K562 (cell line): Measurements from ENCODE around the gene TESK2. TPM values are rescaled to one million over a fixed set of nuclear protein-coding genes. Genes with fewer than 3 reads are reported as not detected.
A peak's percentile ranks its signal among the peaks of the same experiment; 100 is the strongest.

Experiments used
- ATAC-seq: fragments of 200-7000 bp; cut with Tn5 transposase; 3 replicates; pipeline ENCODE4 v1.9.1; 2020; ENCODE audit warnings: moderate library complexity
- BruUV-seq: library from RNA; stranded (reverse); fragments of 400-500 nt; replicated peaks from 2 replicates; lab custom pipeline; 2021; lab: Mats Ljungman, UMichigan
- CTCF ChIA-PET: fragments of 300-600 bp; formaldehyde crosslinking; extraction: SDS; loops from one replicate; lab custom pipeline; 2021; ENCODE audit warnings: low intra/inter-chr PET ratio; lab: Yijun Ruan, JAX
- POLR2A ChIA-PET: fragments of 300-600, 350-650 bp; sonication (Branson Sonifier 250); formaldehyde crosslinking; extraction: SDS; loops from one replicate; lab custom pipeline; 2021; ENCODE audit warnings: antibody characterized with exemption, inconsistent platforms; lab: Yijun Ruan, JAX
- DNase-seq, 4 experiments: peaks; one replicate each; pipeline versions ENCODE4 v3.0.0 to v3.0.0-alpha.2; 2011 to 2018; ENCODE audit warnings: low spot score in 3 of 4, mixed read lengths in 3 of 4; ENCODE audit errors: extremely low read depth in 1 of 4
- FAIRE-seq: peaks from 2 replicates; lab custom pipeline; 2011; peaks lifted over from hg19 to GRCh38; lab: Jason Lieb, UNC
- H2AFZ ChIP-seq: 2 replicates; pipeline ENCODE4 v1.6.0; 2011; ENCODE audit warnings: low read depth, low read length, control low read depth, inconsistent platforms
- H3K27ac ChIP-seq: fragments of 200-600 bp; 3 replicates; pipeline ENCODE4 v1.8.0; 2011; ENCODE audit warnings: low read depth, mild to moderate bottlenecking, control low read depth, inconsistent platforms, low read length, moderate library complexity, mixed read lengths; ENCODE audit errors: extremely low read depth
- H3K27me3 ChIP-seq, 2 experiments: fragments of 300-600 bp in 1 of 2; 2 replicates in 1 of 2; 3 replicates in 1 of 2; pipeline versions ENCODE4 v1.6.0 to v1.8.0; 2011; ENCODE audit warnings: inconsistent platforms in 2 of 2, low read length in 2 of 2, mild to moderate bottlenecking in 1 of 2, mixed read lengths in 1 of 2, moderate library complexity in 1 of 2; ENCODE audit not compliant: control insufficient read depth in 2 of 2, insufficient read depth in 2 of 2
- H3K36me3 ChIP-seq: fragments of 300-600 bp; 3 replicates; pipeline ENCODE4 v1.8.0; 2011; ENCODE audit warnings: mild to moderate bottlenecking, low read length, inconsistent platforms; ENCODE audit not compliant: control insufficient read depth, insufficient read depth
- H3K4me1 ChIP-seq, 2 experiments: fragments of 200-600 bp in 1 of 2; replicated peaks in 1 of 2; 2 replicates in 1 of 2; 3 replicates in 1 of 2; pipeline versions ENCODE4 v1.5.1 to v1.8.0; 2011; ENCODE audit warnings: inconsistent platforms in 2 of 2, low read length in 2 of 2, mild to moderate bottlenecking in 1 of 2, mixed read lengths in 1 of 2, moderate library complexity in 1 of 2; ENCODE audit not compliant: control insufficient read depth in 2 of 2, insufficient read depth in 2 of 2
- H3K4me2 ChIP-seq: 2 replicates; pipeline ENCODE4 v1.6.1; 2011; ENCODE audit warnings: low read length, control low read depth, inconsistent platforms, mixed read lengths; ENCODE audit not compliant: insufficient read depth
- H3K4me3 ChIP-seq: fragments of 200-600 bp; sonication (generic), shearing (Covaris generic); 2 replicates; pipeline ENCODE4 v1.5.1; 2016; ENCODE audit warnings: control low read depth, inconsistent platforms
- H3K79me2 ChIP-seq: fragments of 200-600 bp; 3 replicates; pipeline ENCODE4 v1.8.0; 2011; ENCODE audit warnings: low read length, inconsistent platforms; ENCODE audit not compliant: control insufficient read depth, insufficient read depth
- H3K9ac ChIP-seq, 2 experiments: 2 replicates each; pipeline versions ENCODE4 v1.6.0 to v1.6.1; 2011; ENCODE audit warnings: low read depth in 2 of 2, low read length in 2 of 2, control low read depth in 1 of 2, inconsistent platforms in 1 of 2, mild to moderate bottlenecking in 1 of 2, mixed read lengths in 1 of 2; ENCODE audit not compliant: insufficient read depth in 1 of 2
- H3K9me1 ChIP-seq: one replicate; pipeline ENCODE4 v1.6.0; 2011; ENCODE audit warnings: inconsistent platforms, mild to moderate bottlenecking, low read length, moderate library complexity; ENCODE audit not compliant: control insufficient read depth, insufficient read depth
- H3K9me3 ChIP-seq: replicated peaks from 2 replicates; pipeline ENCODE4 v1.5.1; 2011; ENCODE audit warnings: low read depth, low read length, inconsistent platforms; ENCODE audit not compliant: control insufficient read depth, insufficient read depth
- H4K20me1 ChIP-seq: replicated peaks from 2 replicates; pipeline ENCODE4 v1.6.1; 2011; ENCODE audit warnings: low read length, inconsistent platforms, mixed read lengths; ENCODE audit not compliant: control insufficient read depth, insufficient read depth
- CEBPG ChIP-seq, 3 experiments: fragments of 200-800 bp in 1 of 3; sonication (Bioruptor generic) in 1 of 3; sonication (generic) in 1 of 3; formaldehyde crosslinking in 1 of 3; IDR thresholded peaks in 2 of 3; conservative IDR thresholded peaks in 1 of 3; 2 replicates each; pipeline versions ENCODE4 v1.6.1 to v1.8.0; 2016 to 2022; ENCODE audit warnings: missing compliant biosample characterization in 2 of 3, missing genetic modification characterization in 2 of 3, mild to moderate bottlenecking in 1 of 3, missing genetic modification reagents in 1 of 3
- CHCHD3 ChIP-seq: fragments of 250-450 bp; sonication (Bioruptor Pico); IDR thresholded peaks from 2 replicates; pipeline ENCODE4 v2.1.2; 2022; ENCODE audit warnings: mild to moderate bottlenecking
- NCOA2 ChIP-seq, 2 experiments: fragments of 450-650 bp; IDR thresholded peaks; 2 replicates each; pipeline ENCODE4 v1.6.1; 2018; ENCODE audit warnings: mild to moderate bottlenecking in 2 of 2, moderate library complexity in 1 of 2; ENCODE audit not compliant: partially characterized antibody in 2 of 2
- NR2C2 ChIP-seq, 2 experiments: fragments of 200-800 bp in 1 of 2; sonication (Bioruptor generic) in 1 of 2; sonication (generic) in 1 of 2; formaldehyde crosslinking in 1 of 2; IDR thresholded peaks; 2 replicates each; pipeline versions ENCODE4 v1.6.1 to v1.8.0; 2016 to 2022; ENCODE audit warnings: mild to moderate bottlenecking in 1 of 2, missing compliant biosample characterization in 1 of 2, missing genetic modification characterization in 1 of 2, missing genetic modification reagents in 1 of 2
- THRAP3 ChIP-seq: fragments of 450-650 bp; IDR thresholded peaks from 2 replicates; pipeline ENCODE4 v1.6.1; 2016; ENCODE audit warnings: mild to moderate bottlenecking, inconsistent platforms, borderline replicate concordance
- ZFP36 ChIP-seq: fragments of 150-350 bp; IDR thresholded peaks from 2 replicates; pipeline ENCODE4 v1.6.1; 2018; ENCODE audit warnings: low read length, low read depth; ENCODE audit not compliant: partially characterized antibody
- ZNF217 ChIP-seq: sonication (generic); formaldehyde crosslinking; IDR thresholded peaks from 2 replicates; pipeline ENCODE4 v1.8.0; 2022; ENCODE audit warnings: mild to moderate bottlenecking, missing genetic modification reagents
- ZNF23 ChIP-seq: fragments of 250-450 bp; sonication (Bioruptor Pico); IDR thresholded peaks from 2 replicates; pipeline ENCODE4 v1.4.0; 2020; ENCODE audit warnings: mild to moderate bottlenecking
- WGBS: fragments of 100-300 bp; shearing (Covaris generic); methylation state at CpG from one replicate; pipeline ENCODE4 v1.1.6; 2016; ENCODE audit warnings: low coverage, mixed read lengths; ENCODE audit not compliant: insufficient coverage; ENCODE audit errors: missing lambda C conversion rate; 5-methylcytosine and 5-hydroxymethylcytosine counted together
- in situ Hi-C: fragments of 300-500 bp; cut with MboI; formaldehyde crosslinking; loops from 4 replicates; pipeline ENCODE4 v1.15.0; 2018; ENCODE audit warnings: inconsistent platforms, mixed read lengths
- intact Hi-C: fragments of 100-400 bp; cut with micrococcal nuclease; formaldehyde crosslinking; loops from 2 replicates; pipeline ENCODE4 v1.14.2; 2022
- polyA plus RNA-seq, 8 experiments: library from polyadenylated mRNA; depleted of rRNA in 4 of 8; stranded (reverse) in 5 of 8; unstranded in 3 of 8; fragments of >200 nt; fragmentation: Nextera tagmentation in 2 of 8; fragmentation: Illumina TruSeq in 1 of 8; extraction: Ambion mirVana in 2 of 8; extraction: Trizol in 1 of 8; gene quantifications; 2 replicates each; pipeline versions ENCODE4 v1.2.1 to v1.2.3, GENCODE V29; 2011 to 2014; ENCODE audit warnings: inconsistent platforms in 1 of 8, missing spikeins in 1 of 8
- total RNA-seq, 7 experiments: library from RNA; depleted of rRNA in 6 of 7; stranded (reverse); fragments of >200 nt in 6 of 7; fragmentation: Illumina TruSeq in 2 of 7; extraction: Trizol in 2 of 7; gene quantifications; 2 replicates each; pipeline versions ENCODE4 v1.2.1 to v1.2.3, GENCODE V29; 2011 to 2021; ENCODE audit warnings: low replicate concordance in 1 of 7
- TF ChIP-seq, protein P1 (sequence below): sonication (generic); formaldehyde crosslinking; IDR thresholded peaks from 2 replicates; pipeline ENCODE4 v1.8.0; 2023; ENCODE audit warnings: mild to moderate bottlenecking, missing genetic modification reagents
- TF ChIP-seq, protein P2 (sequence below): fragments of 250-450 bp; sonication (Bioruptor Pico); IDR thresholded peaks from 2 replicates; pipeline ENCODE4 v1.5.0; 2021
- TF ChIP-seq, protein P3 (sequence below): IDR thresholded peaks from 2 replicates; pipeline ENCODE4 v1.6.1; 2016; ENCODE audit warnings: missing genetic modification characterization, missing compliant biosample characterization
- TF ChIP-seq, protein P4 (sequence below): fragments of 450-650 bp; formaldehyde crosslinking; IDR thresholded peaks from 2 replicates; pipeline ENCODE4 v1.4.0; 2020; ENCODE audit warnings: mild to moderate bottlenecking, moderate library complexity

TESK2 gene
- total and polyA plus RNA-seq, 9 of the 15 experiments (the other 6 are each of a cell fraction or from before 2014, with no cell fraction given) = 1.6 to 5.3 (median 3.7) TPM

DNA sequence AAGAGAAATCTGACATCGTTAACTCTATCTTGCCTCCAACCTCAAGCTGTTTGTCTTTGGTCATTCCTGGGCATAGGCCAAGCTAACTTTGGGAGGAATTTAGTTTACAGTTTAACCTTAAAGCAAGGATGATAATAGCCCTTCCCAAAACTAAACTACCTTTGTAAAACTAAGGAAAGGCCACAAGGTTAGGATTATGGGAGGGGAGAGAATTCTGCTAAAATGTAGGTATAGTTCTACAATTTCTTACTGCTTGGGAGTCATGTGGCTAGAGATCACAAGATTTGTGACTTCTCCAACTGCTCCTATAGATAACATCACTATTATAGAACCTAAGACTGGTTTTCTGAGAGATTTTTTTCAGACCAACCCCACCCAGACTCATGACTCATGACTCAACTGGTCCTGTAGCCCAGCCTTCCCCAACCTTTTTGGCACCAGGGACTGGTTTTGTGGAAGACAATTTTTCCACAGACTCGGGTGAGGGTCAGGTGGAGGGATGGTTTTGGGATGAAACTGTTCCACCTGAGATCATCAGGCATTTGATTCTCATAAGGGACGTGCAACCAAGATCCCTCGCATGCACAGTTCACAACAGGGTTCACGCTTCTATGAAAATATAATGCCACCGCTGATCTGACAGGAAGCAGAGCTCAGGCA lies 80.0 kb downstream of the TESK2 start (continued):
- TF ChIP-seq, protein P1, sequence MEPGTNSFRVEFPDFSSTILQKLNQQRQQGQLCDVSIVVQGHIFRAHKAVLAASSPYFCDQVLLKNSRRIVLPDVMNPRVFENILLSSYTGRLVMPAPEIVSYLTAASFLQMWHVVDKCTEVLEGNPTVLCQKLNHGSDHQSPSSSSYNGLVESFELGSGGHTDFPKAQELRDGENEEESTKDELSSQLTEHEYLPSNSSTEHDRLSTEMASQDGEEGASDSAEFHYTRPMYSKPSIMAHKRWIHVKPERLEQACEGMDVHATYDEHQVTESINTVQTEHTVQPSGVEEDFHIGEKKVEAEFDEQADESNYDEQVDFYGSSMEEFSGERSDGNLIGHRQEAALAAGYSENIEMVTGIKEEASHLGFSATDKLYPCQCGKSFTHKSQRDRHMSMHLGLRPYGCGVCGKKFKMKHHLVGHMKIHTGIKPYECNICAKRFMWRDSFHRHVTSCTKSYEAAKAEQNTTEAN (CRISPR knock-in tag) = no peak
- TF ChIP-seq, protein P2, sequence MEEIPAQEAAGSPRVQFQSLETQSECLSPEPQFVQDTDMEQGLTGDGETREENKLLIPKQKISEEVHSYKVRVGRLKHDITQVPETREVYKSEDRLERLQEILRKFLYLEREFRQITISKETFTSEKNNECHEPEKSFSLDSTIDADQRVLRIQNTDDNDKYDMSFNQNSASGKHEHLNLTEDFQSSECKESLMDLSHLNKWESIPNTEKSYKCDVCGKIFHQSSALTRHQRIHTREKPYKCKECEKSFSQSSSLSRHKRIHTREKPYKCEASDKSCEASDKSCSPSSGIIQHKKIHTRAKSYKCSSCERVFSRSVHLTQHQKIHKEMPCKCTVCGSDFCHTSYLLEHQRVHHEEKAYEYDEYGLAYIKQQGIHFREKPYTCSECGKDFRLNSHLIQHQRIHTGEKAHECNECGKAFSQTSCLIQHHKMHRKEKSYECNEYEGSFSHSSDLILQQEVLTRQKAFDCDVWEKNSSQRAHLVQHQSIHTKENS = no peak
- TF ChIP-seq ZNF217 (CRISPR knock-in tag) = no peak

DNA sequence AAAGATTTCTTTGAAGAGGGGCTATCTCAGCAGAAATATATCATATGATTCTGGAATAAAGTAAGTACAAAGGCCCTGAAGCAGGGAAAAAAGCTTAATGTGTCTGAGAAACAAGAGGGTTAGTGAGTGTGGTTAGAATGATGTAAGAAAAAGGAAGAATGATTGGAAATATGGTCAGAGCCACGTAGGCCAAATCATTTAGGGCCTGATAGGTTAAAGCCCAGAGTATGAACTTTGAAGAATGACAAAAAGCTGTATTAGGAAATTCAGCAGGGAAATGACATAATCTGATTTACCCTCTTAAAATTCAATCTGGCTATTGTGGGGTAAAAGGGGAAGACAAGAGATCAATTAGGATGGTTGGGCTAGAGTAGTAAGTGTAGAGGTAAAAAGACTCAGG lies 81.7 kb downstream of the TESK2 start:
- H3K4me2 ChIP-seq = no peak overlapping the region
- POLR2A ChIA-PET = interaction anchor here (0.6 to 1.9 kb wide), 3 partner anchors 11 to 54 kb away, joined by 3 to 7 read pairs (median 3); no protein-coding TSS in a partner anchor
- no peaks in the 10 kb centered on the region for H3K9me3 ChIP-seq
- DNase-seq (no peak), FAIRE-seq (no peak), ATAC-seq (no peak)
- no peaks in the 10 kb centered on the region for H3K79me2 ChIP-seq
- in situ Hi-C loops = no loop called here
- TF ChIP-seq THRAP3 (no peak), CHCHD3 (no peak), ZNF23 (CRISPR knock-in tag) (no peak), ZFP36 (no peak), NR2C2 (CRISPR knock-in tag; IDR thresholded peaks at IDR 0.05) (no peak), NR2C2 (tag; IDR thresholded peaks at IDR 0.05) (peak; percentile 45; the same call in 1 of the 2 replicates), CEBPG (CRISPR knock-in tag; IDR thresholded peaks at IDR 0.05) (no peak), CEBPG (tag; conservative IDR thresholded peaks at IDR 0.05 in 1 of 2, IDR thresholded peaks at IDR 0.05 in 1 of 2) (peak; percentile 15 to 41; a peak in 1 of 4 replicates), NCOA2 (IDR thresholded peaks at IDR 0.05; ENCODE audit: partially characterized antibody in 2 of 2) (no peak)
- TF ChIP-seq, protein P3, sequence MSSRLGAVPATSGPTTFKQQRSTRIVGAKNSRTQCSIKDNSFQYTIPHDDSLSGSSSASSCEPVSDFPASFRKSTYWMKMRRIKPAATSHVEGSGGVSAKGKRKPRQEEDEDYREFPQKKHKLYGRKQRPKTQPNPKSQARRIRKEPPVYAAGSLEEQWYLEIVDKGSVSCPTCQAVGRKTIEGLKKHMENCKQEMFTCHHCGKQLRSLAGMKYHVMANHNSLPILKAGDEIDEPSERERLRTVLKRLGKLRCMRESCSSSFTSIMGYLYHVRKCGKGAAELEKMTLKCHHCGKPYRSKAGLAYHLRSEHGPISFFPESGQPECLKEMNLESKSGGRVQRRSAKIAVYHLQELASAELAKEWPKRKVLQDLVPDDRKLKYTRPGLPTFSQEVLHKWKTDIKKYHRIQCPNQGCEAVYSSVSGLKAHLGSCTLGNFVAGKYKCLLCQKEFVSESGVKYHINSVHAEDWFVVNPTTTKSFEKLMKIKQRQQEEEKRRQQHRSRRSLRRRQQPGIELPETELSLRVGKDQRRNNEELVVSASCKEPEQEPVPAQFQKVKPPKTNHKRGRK (tag) = no peak
- TF ChIP-seq, protein P4, sequence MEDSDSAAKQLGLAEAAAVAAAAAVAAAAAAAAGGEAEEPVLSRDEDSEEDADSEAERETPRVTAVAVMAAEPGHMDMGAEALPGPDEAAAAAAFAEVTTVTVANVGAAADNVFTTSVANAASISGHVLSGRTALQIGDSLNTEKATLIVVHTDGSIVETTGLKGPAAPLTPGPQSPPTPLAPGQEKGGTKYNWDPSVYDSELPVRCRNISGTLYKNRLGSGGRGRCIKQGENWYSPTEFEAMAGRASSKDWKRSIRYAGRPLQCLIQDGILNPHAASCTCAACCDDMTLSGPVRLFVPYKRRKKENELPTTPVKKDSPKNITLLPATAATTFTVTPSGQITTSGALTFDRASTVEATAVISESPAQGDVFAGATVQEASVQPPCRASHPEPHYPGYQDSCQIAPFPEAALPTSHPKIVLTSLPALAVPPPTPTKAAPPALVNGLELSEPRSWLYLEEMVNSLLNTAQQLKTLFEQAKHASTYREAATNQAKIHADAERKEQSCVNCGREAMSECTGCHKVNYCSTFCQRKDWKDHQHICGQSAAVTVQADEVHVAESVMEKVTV (CRISPR knock-in tag) = no peak
- TF ChIP-seq, all 486 proteins: peak for 2
- Histone ChIP-seq H3K27me3 (no peaks in the 10 kb centered on the region), H3K27ac (no peak overlapping the region), H2AFZ (no peak overlapping the region), H3K4me3 (no peak overlapping the region), H4K20me1 (no peaks in the 10 kb centered on the region), H3K9me1 (no peaks in the 10 kb centered on the region), H3K4me1 (peaks cover 4 to 19% of the 10 kb centered on the region in 2 experiments; a peak in 4 of 5 replicates), H3K9ac (no peak overlapping the region), H3K36me3 (no peaks in the 10 kb centered on the region)
- WGBS = 20% methylated on average over 1 of the region's 1 CpG
- no TSS peak for BruUV-seq
- CTCF ChIA-PET = no interaction called here
- intact Hi-C loops = no loop called here
